ENCODE results near the gene WDR44.
"Not testable (repeated sequence)": the region's sequence is repeated elsewhere in the genome, so short reads cannot be mapped to it uniquely, and the experiment has no call there.

The WDR44 gene

DNA sequence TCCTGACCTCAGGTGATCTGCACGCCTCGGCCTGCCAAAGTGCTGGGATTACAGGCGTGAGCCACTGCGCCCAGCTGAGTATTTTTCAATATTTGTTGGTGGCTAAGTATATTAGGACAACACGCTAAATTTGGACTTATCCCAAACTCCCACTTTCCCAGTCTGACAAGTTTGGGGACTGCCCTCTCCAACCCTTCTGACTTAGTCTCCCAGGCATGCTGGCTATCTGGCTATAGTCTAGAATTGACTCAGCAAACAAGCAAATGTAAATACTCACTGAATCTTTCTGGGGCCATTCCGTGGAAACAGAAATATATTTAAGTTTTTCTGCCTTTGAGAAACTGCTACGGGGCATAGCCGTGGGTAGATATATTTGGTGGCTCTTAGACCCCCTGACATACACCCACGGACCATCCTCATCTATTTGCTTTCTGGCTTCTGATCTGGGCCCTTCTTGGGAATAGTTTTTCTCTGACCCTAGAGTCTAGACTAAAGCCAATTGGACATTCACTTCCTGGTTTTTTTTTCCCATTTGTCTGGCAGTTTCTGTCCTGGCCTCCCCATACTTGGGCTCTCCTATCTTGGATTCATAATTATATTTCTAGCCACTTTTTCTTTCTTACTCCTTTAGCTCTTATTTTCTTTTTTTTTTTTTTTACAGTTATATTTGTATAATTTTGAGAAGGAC lies 138.5 kb downstream of the WDR44 start:
- no peak for DNase-seq

DNA sequence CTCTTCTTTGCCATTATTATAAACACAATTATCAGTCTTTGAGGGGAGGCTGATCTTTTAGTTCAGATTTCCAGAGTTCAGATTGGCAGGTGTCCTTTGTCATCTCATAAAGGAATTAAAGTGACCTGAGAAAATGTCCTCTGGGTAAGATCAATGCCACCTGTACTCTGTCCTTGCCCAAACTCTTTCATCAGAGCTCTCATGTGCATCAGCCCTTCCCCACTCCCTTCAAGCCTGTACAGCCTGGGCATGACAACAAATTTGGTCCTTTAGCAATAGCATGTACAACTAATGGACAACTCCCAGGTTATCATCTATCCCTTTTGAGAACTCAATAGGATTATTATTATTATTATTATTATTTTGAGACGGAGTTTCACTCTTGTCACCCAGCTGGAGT lies 140.8 kb downstream of the WDR44 start:
- not testable (repeated sequence) for DNase-seq

DNA sequence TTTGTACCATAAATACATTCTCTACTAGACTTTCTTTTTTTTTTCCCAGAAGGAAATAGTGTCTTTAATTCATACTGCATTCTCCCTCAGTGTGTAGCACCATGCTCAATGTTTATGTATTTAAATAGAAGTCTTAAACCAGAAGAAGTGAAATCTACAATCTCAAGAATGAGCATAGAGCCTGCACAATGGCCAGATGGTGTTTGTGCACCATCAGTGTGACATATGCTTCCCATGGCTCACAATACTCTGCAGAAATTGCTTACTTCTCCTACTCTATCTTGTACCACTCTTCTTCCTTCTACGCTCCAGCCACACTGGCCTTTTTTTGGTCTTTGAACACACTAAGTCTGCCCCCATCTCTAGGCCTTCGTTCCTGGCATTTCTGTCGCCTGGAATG lies 147.1 kb downstream of the WDR44 start:
- no peak for DNase-seq

DNA sequence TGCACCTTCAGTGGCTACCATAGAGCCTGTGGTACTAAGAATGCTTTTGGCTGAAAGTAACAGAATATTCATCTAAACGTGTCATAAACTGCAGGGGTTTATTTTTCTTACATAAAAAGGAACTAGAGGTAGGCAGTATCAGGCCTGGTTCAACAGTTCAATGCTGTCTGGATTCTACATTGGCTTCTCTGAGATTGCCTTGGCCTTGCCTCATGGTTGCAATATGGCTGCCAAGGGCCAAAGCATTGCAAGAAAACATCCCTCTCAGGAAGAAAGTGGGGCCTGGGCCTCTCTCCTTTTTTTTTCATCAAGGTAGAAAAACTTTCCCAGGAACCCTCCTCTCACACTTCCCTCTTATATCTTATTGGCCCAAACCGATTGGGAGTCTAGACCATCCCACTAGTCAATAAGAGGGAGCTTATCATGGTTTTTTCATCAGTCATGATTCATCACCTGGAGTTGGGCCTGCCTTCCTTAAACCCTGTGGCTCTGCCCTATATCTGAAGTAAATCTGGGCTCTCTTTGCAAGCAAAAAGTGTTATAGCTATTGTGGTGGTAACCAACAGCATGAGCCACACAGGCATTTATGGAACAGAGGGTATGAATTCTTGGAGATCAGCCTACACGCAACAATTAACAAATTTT lies 147.9 kb downstream of the WDR44 start:
- DNase-seq: no peak

DNA sequence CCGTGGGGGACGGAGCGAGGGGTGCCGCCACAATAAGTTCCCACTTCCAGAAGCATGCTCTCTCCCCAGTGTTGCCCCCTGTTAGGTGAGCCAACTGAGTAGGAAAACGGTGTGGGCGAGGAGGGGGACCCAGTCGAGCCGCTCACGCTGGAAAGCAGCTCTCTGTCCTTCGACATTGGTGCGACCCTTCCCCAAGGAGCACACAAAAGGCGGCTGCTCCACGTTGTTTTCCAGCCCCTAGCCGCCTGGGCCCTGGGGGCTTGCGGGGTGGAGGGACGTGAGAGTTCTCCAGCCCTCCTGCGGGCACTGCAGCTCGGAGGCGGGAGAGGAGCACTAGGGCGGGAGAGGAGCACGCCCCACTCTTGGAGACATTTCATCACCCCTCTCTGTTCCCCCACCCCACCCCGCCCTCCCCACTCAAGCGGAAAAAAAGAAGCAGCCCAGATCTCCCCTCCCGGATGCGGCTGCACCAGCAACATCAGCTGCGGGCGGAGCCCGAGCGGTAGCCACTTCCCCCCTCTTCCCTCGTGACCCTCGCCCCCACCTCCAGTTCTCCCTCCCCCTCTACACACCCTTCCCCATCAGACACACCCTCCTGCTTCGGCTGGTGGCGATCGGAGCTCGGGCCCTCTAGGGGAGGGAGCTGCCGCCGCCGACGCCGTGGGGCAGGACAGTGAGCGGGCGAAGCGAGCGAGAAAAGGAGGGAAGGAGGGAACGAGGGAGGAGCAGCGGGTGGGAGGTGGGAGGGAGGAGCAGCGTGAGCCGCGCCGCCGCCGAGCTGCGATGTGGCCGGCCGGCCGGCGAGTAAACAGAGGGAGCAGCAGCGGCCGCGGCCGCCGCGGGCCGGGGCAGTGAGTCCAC lies 149.4 kb downstream of the WDR44 start, which contains the start of gene DOCK11:
Gene DOCK11 (plus strand): TSS at position 755 of the 861 bp plus-strand sequence. CDS start 157 bp downstream, outside the sequence.
- DNase-seq: peak; percentile 30

DNA sequence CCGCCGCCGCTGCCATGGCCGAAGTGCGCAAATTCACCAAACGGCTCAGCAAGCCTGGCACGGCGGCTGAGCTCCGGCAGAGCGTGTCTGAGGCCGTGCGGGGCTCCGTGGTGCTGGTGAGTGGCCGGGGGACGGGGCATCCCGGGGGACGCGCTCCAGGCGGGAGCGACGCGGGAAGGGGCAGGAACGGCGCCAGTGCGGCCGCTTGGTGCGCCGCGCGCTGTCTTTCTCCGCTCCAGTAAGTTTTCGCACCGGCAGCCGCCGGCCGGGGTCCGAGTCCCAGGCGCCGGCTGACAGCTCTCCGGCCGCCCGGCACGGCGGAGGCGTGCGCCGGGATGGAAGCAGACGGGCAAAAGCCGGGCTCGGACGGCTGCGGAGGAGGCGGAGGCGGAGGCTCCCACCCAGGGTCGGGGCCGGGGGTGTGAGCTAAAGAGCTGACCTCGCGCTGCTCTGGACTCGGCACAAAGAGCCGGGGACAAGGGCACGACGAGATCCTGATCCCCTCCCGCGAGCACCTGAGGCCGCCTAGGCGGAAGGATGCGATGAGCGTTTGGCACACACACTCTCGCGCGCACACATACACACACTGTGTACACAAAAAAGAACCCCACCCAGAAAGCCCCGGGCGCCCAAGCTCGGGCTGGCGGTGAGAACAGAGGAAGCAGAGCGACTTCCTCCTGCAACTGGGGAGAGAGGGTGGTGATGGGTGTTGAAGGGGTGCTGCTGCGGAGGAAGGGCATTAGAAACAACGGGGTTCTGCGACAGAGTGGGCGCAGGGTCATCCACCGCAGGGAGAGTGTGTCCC lies 150.3 kb downstream of the WDR44 start:
- peak; percentile 7 for DNase-seq

DNA sequence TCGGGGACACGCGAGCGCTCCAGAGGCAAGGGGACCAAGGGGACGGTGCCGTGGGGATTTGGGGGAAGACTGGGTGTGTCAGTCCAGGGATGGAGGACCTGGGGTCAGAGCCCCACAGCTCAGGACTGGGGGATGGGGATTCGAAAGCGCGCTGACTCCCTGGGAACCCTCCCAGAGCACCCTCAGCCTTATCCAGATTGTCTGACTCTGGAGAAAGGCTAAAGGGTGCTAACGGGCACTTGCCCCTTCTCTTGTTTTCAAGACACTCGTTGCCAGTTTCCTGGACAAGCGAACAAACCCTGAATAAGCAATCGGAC lies 150.8 kb downstream of the WDR44 start:
- no peak for DNase-seq

DNA sequence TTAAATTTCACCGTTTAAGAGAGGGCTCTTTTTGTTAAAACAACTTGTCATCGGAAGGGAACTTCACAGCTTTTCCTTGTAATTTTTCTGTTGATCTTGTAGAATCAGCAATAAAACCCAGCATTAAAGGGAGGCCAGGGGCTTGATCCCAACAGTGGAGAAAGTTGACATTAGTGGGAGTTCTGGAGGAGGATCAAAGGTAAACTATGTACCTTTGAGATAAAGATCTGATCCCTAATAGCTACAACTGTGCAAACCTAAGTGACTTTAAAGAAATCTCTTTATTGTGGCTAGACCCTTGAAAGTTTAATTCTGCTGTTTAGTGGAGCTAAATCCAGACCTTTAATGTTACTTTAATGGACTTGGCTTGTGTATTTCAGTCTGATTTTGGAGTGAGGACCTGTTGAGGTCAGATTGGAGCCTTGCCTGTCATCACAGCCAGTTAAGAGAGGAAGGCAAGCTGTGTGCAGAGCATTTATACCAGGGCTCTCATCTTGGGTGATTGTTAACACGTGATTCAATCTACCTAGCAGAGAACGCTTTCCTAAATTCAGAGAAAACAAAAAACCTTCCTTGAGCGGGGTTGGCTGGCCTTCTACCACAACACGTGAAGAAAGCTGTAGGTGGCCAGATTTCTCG lies 151.4 kb downstream of the WDR44 start:
- DNase-seq: no peak

DNA sequence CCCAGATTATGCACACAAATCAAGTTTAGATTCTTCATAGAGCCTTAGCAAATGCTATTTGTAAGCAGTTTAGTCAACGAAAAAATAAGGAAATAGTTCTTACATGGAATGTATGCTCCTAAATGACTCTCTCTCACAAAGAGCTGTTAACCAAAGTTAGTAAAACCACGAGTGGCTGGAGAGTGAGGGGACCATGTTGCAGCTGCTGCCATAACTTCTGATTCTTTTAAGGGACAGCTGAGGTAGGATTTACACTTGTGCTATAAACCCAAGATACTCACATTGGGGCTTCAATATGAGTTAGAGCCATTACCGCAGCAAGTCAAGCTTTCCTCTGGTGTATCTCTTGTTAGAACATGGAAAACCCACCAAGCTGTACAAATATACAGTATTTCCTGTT lies 152.4 kb downstream of the WDR44 start:
- DNase-seq: no peak

DNA sequence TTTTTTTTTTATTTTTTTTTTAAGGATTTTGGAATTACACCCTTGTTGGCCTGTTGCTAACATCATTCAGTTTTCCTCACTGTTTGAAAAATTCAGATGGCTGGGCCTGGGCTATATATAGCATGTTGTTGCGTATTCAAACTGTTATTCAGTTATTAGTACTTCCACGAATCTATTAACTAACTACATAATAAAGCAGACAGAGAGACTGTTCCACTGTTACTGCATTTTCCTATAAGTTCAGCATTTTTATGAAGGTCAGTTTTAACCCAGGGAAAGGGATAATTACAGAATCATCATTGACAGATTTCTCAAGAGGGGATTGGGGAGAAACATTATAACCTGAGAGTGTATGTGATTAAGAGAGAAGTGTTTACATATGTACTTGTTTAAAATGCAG lies 152.8 kb downstream of the WDR44 start:
- no peak for DNase-seq

DNA sequence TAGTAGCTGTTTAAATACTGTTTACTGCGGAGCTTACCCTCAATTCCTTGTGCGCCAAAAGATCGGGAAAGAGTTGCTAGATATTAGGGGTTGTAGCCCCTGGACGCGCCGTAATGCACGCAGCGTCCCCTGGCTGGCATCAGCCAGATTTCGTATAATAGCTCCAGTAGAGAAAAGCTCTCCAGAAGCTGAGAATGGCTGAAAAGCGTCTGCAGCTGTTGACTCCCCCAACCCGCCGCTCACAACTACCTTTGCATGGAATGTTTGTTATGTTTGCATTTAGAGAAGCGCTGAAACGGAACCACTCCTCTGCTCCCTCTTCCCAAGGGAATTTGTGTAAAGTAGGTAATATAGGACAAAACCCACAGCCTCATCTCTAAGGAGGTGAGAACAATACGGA lies 153.4 kb downstream of the WDR44 start:
- DNase-seq: no peak

Data from RPMI8226 (cell line).